Measurements from ENCODE around the gene CRP. TPM values are rescaled to one million over a fixed set of nuclear protein-coding genes. Genes with fewer than 3 reads are reported as not detected.

The CRP gene
- total RNA-seq, 6 donors from 2014 or later = 0.69 to 2.1 (median 0.84) TPM; not detected in 3

DNA sequence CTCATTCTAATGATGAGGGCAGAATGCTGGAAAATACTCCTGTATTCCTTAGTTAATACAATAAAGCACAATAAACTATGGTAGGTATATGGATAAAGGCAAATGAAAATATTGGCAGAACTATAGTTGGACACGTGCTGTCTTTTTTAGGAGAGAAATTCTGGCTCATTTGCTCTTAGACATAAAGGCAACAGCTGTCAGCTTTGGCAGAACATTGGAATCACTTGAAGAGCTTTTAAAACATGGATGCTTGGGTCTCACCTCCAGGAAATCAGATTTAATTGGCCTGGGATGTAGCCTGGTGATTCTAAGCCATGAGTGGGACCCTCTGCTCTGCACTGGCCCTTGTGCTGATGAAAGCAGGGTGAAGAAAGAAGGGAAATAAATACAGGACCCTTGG lies 9.9 kb downstream of the CRP start:
- 78 to 88% methylated on average over 1 of the region's 1 CpG for WGBS, 2 donors
- Histone ChIP-seq H3K27me3 (no peaks in the 10 kb centered on the region), H3K4me1 (no peaks in the 10 kb centered on the region), H3K4me3 (no peak overlapping the region), H3K36me3 (no peaks in the 10 kb centered on the region), H3K9me3 (no peaks in the 10 kb centered on the region), H3K27ac (no peak overlapping the region)
- no peak for TF ChIP-seq POLR2A (IDR thresholded peaks at IDR 0.05)
- DNase-seq (no peak), ATAC-seq (ENCODE audit: low FRiP score in 2 of 2) (no peak)

DNA sequence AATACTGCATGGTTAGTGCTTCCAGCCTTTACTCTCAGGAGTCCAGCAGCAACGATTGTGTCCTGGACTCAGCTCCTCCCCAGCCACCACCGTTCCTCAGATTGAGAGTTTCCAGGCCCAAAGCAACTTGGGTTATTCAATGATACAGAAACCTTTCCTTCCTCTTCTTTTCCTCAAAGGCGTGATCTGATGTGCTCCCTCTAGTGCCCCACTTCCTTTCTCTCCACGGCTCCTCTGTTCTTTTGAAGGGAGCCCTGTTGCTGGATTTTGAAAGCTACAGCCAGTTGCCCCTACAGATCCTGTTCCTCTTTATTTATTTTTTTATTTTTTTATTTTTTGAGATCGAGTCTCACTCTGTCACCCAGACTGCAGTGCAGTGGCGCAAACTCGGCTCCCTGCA lies 14.1 kb downstream of the CRP start:
- DNase-seq (no peak), ATAC-seq (ENCODE audit: low FRiP score in 2 of 2) (no peak)
- TF ChIP-seq POLR2A (IDR thresholded peaks at IDR 0.05) (no peak), EP300 (IDR thresholded peaks at IDR 0.05) (no peak), POLR2AphosphoS5 (IDR thresholded peaks at IDR 0.05) (no peak)
- TF ChIP-seq, protein P1, sequence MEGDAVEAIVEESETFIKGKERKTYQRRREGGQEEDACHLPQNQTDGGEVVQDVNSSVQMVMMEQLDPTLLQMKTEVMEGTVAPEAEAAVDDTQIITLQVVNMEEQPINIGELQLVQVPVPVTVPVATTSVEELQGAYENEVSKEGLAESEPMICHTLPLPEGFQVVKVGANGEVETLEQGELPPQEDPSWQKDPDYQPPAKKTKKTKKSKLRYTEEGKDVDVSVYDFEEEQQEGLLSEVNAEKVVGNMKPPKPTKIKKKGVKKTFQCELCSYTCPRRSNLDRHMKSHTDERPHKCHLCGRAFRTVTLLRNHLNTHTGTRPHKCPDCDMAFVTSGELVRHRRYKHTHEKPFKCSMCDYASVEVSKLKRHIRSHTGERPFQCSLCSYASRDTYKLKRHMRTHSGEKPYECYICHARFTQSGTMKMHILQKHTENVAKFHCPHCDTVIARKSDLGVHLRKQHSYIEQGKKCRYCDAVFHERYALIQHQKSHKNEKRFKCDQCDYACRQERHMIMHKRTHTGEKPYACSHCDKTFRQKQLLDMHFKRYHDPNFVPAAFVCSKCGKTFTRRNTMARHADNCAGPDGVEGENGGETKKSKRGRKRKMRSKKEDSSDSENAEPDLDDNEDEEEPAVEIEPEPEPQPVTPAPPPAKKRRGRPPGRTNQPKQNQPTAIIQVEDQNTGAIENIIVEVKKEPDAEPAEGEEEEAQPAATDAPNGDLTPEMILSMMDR (IDR thresholded peaks at IDR 0.05) = no peak
- no peaks in the 10 kb centered on the region for H3K4me1 ChIP-seq
- H3K27ac ChIP-seq = no peak overlapping the region
- H3K4me3 ChIP-seq = no peak overlapping the region
- H3K27me3 ChIP-seq = no peaks in the 10 kb centered on the region
- no peaks in the 10 kb centered on the region for H3K9me3 ChIP-seq
- H3K36me3 ChIP-seq = no peaks in the 10 kb centered on the region
- 61 to 71% methylated on average over 7 of the region's 7 CpGs for WGBS, 2 donors

DNA sequence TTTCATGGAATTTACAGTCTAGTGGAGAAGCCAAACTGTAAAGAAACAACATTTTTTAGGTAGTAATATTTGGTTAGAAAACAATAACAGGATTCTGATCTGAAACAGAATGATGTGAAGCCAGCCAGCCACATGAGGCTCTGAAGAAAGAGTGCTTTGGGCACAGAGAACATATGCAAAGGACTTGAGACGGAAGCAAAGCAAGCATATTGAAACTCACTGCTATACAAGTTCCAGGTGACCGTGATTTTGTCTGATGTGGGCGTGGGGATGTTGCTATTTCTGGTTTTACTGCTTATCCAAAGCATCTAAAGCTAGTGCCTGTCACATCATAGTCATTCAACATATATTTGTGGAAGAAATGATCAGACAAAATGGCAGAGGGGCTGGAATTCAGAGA lies 14.7 kb downstream of the CRP start:
- DNase-seq = no peak
- H3K27me3 ChIP-seq = no peaks in the 10 kb centered on the region
- H3K9me3 ChIP-seq = no peaks in the 10 kb centered on the region
- no peaks in the 10 kb centered on the region for H3K4me1 ChIP-seq
- WGBS, 2 donors = 91 to 93% methylated on average over 3 of the region's 3 CpGs
- TF ChIP-seq POLR2AphosphoS5 (IDR thresholded peaks at IDR 0.05) = no peak
- TF ChIP-seq POLR2A (IDR thresholded peaks at IDR 0.05) = no peak
- TF ChIP-seq, protein P1 (IDR thresholded peaks at IDR 0.05) = no peak
- no peak for TF ChIP-seq EP300 (IDR thresholded peaks at IDR 0.05)
- H3K4me3 ChIP-seq = no peak overlapping the region
- no peak overlapping the region for H3K27ac ChIP-seq
- no peak for ATAC-seq (ENCODE audit: low FRiP score in 2 of 2)
- no peaks in the 10 kb centered on the region for H3K36me3 ChIP-seq

DNA sequence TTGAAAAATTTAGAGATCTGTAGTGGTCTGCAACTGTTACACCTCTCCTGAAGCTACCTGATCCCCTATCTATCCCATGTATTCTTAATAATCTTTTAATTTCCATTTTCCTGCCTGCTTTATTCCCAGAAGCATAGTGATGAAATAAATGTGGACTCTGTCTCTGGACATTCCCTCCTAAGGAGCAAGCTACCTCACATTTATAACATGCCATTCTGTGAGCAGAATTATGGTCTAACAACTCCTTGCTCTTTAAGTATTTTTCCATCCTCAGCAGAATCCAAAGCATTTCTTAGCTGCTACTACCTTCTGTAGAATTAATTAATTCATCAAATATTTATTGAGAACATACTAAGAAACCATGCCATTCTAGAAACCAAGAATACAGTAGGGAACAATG lies 15.1 kb downstream of the CRP start:
- no peak overlapping the region for H3K27ac ChIP-seq
- no peaks in the 10 kb centered on the region for H3K36me3 ChIP-seq
- TF ChIP-seq POLR2A (IDR thresholded peaks at IDR 0.05) = no peak
- no peak for TF ChIP-seq POLR2AphosphoS5 (IDR thresholded peaks at IDR 0.05)
- TF ChIP-seq, protein P1 (IDR thresholded peaks at IDR 0.05) = no peak
- TF ChIP-seq EP300 (IDR thresholded peaks at IDR 0.05) = no peak
- no peaks in the 10 kb centered on the region for H3K9me3 ChIP-seq
- H3K4me3 ChIP-seq = no peak overlapping the region
- no peak for DNase-seq
- no peaks in the 10 kb centered on the region for H3K27me3 ChIP-seq
- no peak for ATAC-seq (ENCODE audit: low FRiP score in 2 of 2)
- H3K4me1 ChIP-seq = no peaks in the 10 kb centered on the region

DNA sequence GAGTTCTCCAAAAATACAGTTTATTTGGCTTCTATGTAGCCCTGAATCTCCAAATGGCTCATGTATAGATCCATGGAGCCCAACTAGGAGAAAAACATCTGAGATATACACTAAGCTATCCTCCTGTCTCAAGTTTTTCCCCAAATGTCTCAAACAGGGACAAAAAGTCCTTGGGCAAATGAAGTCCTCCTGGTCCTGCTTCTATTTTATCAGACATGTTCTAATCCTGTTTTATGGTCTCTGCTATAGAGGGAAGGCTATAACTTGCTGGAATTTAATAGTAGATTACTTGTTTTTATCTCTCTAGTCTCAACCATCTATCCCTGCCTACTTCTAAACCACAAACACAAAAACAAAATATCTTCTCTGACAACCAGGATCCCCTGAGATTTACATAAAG lies 26.9 kb downstream of the CRP start:
- Histone ChIP-seq H3K27ac (no peak overlapping the region), H3K27me3 (no peaks in the 10 kb centered on the region), H3K4me1 (no peaks in the 10 kb centered on the region), H3K4me3 (no peak overlapping the region), H3K9me3 (no peaks in the 10 kb centered on the region), H3K36me3 (no peaks in the 10 kb centered on the region)
- TF ChIP-seq EP300 (IDR thresholded peaks at IDR 0.05) = no peak
- TF ChIP-seq, protein P1 (IDR thresholded peaks at IDR 0.05) = no peak
- TF ChIP-seq POLR2A (IDR thresholded peaks at IDR 0.05) = no peak
- no peak for DNase-seq
- no peak for ATAC-seq (ENCODE audit: low FRiP score in 2 of 2)
